Measurements from ENCODE around the gene CD164. TPM values are rescaled to one million over a fixed set of nuclear protein-coding genes. Genes with fewer than 3 reads are reported as not detected.
A peak's percentile ranks its signal among the peaks of the same experiment; 100 is the strongest.

Gene CD164
- polyA plus RNA-seq, 3 donors: 106 to 392 (median 272) TPM

GRCh38 chr6:109360791-109361190 is 21.5 kb downstream of the CD164 start:
- no peak overlapping the region for H2AFZ ChIP-seq (ENCODE audit: insufficient read depth, low read depth, low read length, poor library complexity, severe bottlenecking)
- peaks cover 28% of the 10 kb centered on the region for H3K79me2 ChIP-seq (ENCODE audit: insufficient read depth, low read length)
- peaks cover 45 to 93% of the 10 kb centered on the region in 2 donors for H3K36me3 ChIP-seq (replicated peaks in 1 of 2; ENCODE audit: control insufficient read depth in 1 of 2, insufficient read depth in 2 of 2, low read length in 2 of 2)
- peaks cover 5% of the 10 kb centered on the region for H3K4me1 Mint-ChIP-seq
- H3K9ac ChIP-seq (ENCODE audit: insufficient read depth, low read length, poor library complexity, severe bottlenecking): no peak overlapping the region
- intact Hi-C loops (cut with micrococcal nuclease): no loop called here
- no peak overlapping the region for H3K4me2 ChIP-seq (replicated peaks; ENCODE audit: extremely low read depth, low read length, poor library complexity, severe bottlenecking)
- no peak overlapping the region for H3K4me3 Mint-ChIP-seq
- H4K20me1 ChIP-seq (ENCODE audit: insufficient read depth, low read length): peaks cover 66% of the 10 kb centered on the region
- H3K27me3 ChIP-seq (ENCODE audit: control insufficient read depth in 2 of 2, insufficient read depth in 2 of 2, low read length in 2 of 2): no peaks in the 10 kb centered on the region
- H3K36me3 Mint-ChIP-seq: peaks cover 76 to 84% of the 10 kb centered on the region in 2 donors
- H3K4me3 ChIP-seq (replicated peaks in 1 of 3; ENCODE audit: low read depth in 2 of 3, low read length in 3 of 3): no peak overlapping the region
- H3K9me3 ChIP-seq (replicated peaks in 1 of 2; ENCODE audit: control insufficient read depth in 1 of 2, insufficient read depth in 1 of 2, low read length in 2 of 2): peaks cover 7 to 11% of the 10 kb centered on the region in 2 donors
- H3K27ac ChIP-seq (ENCODE audit: low read depth in 1 of 2, low read length in 2 of 2): no peak overlapping the region
- no peaks in the 10 kb centered on the region for H3K27me3 Mint-ChIP-seq (ENCODE audit: low read depth in 3 of 3)
- DNase-seq: no peak
- peaks cover 4 to 14% (median 10%) of the 10 kb centered on the region in 7 donors for H3K9me3 Mint-ChIP-seq
- peak overlapping the region in 1 of 7 donors; percentile 26 for H3K27ac Mint-ChIP-seq
- no peak for TF ChIP-seq CTCF (IDR thresholded peaks at IDR 0.05)
- no peaks in the 10 kb centered on the region for H3K4me1 ChIP-seq (ENCODE audit: control insufficient read depth in 1 of 2, insufficient read depth in 2 of 2, low read length in 2 of 2)

GRCh38 chr6:109360281-109360680 is 22.0 kb downstream of the CD164 start:
- 100% methylated on average over 1 of the region's 1 CpG for WGBS (ENCODE audit: insufficient coverage)
- Histone ChIP-seq H2AFZ (ENCODE audit: insufficient read depth, low read depth, low read length, poor library complexity, severe bottlenecking) (no peak overlapping the region), H4K20me1 (ENCODE audit: insufficient read depth, low read length) (peaks cover 64% of the 10 kb centered on the region), H3K9me3 (replicated peaks in 1 of 2; ENCODE audit: control insufficient read depth in 1 of 2, insufficient read depth in 1 of 2, low read length in 2 of 2) (peaks cover 7 to 11% of the 10 kb centered on the region in 2 donors), H3K9ac (ENCODE audit: insufficient read depth, low read length, poor library complexity, severe bottlenecking) (no peak overlapping the region), H3K4me3 (replicated peaks in 1 of 3; ENCODE audit: low read depth in 2 of 3, low read length in 3 of 3) (no peak overlapping the region), H3K4me1 (ENCODE audit: control insufficient read depth in 1 of 2, insufficient read depth in 2 of 2, low read length in 2 of 2) (no peaks in the 10 kb centered on the region), H3K27ac (ENCODE audit: low read depth in 1 of 2, low read length in 2 of 2) (no peak overlapping the region), H3K4me2 (replicated peaks; ENCODE audit: extremely low read depth, low read length, poor library complexity, severe bottlenecking) (no peak overlapping the region), H3K79me2 (ENCODE audit: insufficient read depth, low read length) (peaks cover 23% of the 10 kb centered on the region), H3K36me3 (replicated peaks in 1 of 2; ENCODE audit: control insufficient read depth in 1 of 2, insufficient read depth in 2 of 2, low read length in 2 of 2) (peaks cover 43 to 95% of the 10 kb centered on the region in 2 donors), H3K27me3 (ENCODE audit: control insufficient read depth in 2 of 2, insufficient read depth in 2 of 2, low read length in 2 of 2) (no peaks in the 10 kb centered on the region)
- intact Hi-C loops (cut with micrococcal nuclease): no loop called here
- no peak for TF ChIP-seq CTCF (IDR thresholded peaks at IDR 0.05)
- H3K27me3 Mint-ChIP-seq (ENCODE audit: low read depth in 3 of 3): no peaks in the 10 kb centered on the region
- peaks cover 4 to 14% (median 10%) of the 10 kb centered on the region in 7 donors for H3K9me3 Mint-ChIP-seq
- H3K4me3 Mint-ChIP-seq: no peak overlapping the region
- DNase-seq: no peak
- H3K4me1 Mint-ChIP-seq: peaks cover 5% of the 10 kb centered on the region
- H3K36me3 Mint-ChIP-seq: peaks cover 75 to 83% of the 10 kb centered on the region in 2 donors
- no peak overlapping the region for H3K27ac Mint-ChIP-seq
